Cardiac muscle cell (in vitro differentiated cells and primary cell): ENCODE measurements around the gene MYH9. TPM values are rescaled to one million over a fixed set of nuclear protein-coding genes. Genes with fewer than 3 reads are reported as not detected.
A peak's percentile ranks its signal among the peaks of the same experiment; 100 is the strongest.

ENCODE experiments used
- DNase-seq, 2 donors: peaks; one replicate each; pipeline versions ENCODE4 v3.0.0 to v3.0.0-alpha.2; 2010 to 2017; ENCODE audit warnings: low read depth in 1 of 2, low spot score in 1 of 2
- H3K27ac ChIP-seq: fragments of 200-600 bp; sonication (generic); 2 replicates; pipeline ENCODE4 v1.5.1; 2016
- H3K27me3 ChIP-seq: fragments of 200-600 bp; sonication (generic); 2 replicates; pipeline ENCODE4 v1.6.0; 2016; ENCODE audit warnings: control low read depth
- H3K36me3 ChIP-seq: fragments of 200-600 bp; sonication (generic); 2 replicates; pipeline ENCODE4 v1.5.1; 2016; ENCODE audit warnings: control low read depth
- H3K4me1 ChIP-seq: fragments of 200-600 bp; sonication (generic); 2 replicates; pipeline ENCODE4 v1.8.1; 2017; ENCODE audit warnings: low read depth, mild to moderate bottlenecking, mixed run types
- H3K4me3 ChIP-seq: fragments of 200-600 bp; sonication (generic); 2 replicates; pipeline ENCODE4 v1.5.1; 2016; ENCODE audit warnings: mild to moderate bottlenecking
- H3K9me3 ChIP-seq: fragments of 200-600 bp; sonication (generic); 2 replicates; pipeline ENCODE4 v1.5.1; 2017; ENCODE audit warnings: low read depth, mild to moderate bottlenecking, control low read depth
- polyA plus RNA-seq: library from polyadenylated mRNA; unstranded; fragments of >200 nt; fragmentation: Nextera tagmentation; extraction: Ambion mirVana; gene quantifications from 2 replicates; pipeline ENCODE4 v1.2.1, GENCODE V29; 2016
- total RNA-seq: library from RNA; depleted of rRNA; stranded (reverse); fragments of >200 nt; gene quantifications from 2 replicates; pipeline ENCODE4 v1.2.3, GENCODE V29; 2016
- TF ChIP-seq, protein P1 (sequence below): IDR thresholded peaks from 2 replicates; pipeline ENCODE4 v1.5.1; 2012; ENCODE audit warnings: low read depth, mild to moderate bottlenecking, low read length

The MYH9 gene
- total and polyA plus RNA-seq, 2 experiments from 2014 or later, result 88.7 to 174 TPM

DNA sequence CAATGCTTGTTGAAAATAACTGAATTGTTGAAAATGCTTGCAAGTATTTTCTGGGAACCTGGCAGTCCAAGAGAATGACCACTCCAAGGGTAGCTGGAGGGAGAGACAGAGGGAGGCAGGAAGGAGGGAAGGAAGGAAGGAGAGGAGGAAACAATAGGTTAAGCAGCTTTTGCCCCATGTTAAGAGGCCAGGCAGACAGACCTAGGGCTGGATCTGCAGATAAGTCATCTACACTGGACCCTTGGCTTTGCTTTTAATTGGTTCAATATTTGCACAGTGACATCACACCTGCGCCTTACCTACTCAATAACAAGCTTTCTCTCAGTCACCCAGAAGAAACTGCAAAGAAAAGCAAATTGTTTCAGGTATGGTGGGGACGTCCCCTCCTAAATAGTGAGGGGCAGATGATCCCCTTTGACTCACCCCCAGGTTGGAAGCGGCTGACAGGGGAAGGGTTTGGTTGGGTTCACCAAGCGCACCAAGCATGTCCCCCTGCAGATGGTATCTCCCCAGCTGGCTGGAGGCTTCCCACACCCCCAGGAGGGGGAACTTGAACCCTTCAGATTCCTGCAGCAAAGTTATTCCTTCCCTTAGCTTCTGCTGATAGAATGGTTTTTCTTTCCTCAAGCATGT lies 24.3 kb downstream of the MYH9 start:
- no peaks in the 10 kb centered on the region for H3K9me3 ChIP-seq
- H3K27me3 ChIP-seq, result no peaks in the 10 kb centered on the region
- no peak for DNase-seq
- H3K4me3 ChIP-seq, result no peak overlapping the region
- TF ChIP-seq, protein P1, sequence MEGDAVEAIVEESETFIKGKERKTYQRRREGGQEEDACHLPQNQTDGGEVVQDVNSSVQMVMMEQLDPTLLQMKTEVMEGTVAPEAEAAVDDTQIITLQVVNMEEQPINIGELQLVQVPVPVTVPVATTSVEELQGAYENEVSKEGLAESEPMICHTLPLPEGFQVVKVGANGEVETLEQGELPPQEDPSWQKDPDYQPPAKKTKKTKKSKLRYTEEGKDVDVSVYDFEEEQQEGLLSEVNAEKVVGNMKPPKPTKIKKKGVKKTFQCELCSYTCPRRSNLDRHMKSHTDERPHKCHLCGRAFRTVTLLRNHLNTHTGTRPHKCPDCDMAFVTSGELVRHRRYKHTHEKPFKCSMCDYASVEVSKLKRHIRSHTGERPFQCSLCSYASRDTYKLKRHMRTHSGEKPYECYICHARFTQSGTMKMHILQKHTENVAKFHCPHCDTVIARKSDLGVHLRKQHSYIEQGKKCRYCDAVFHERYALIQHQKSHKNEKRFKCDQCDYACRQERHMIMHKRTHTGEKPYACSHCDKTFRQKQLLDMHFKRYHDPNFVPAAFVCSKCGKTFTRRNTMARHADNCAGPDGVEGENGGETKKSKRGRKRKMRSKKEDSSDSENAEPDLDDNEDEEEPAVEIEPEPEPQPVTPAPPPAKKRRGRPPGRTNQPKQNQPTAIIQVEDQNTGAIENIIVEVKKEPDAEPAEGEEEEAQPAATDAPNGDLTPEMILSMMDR, result no peak
- peaks cover 75% of the 10 kb centered on the region for H3K4me1 ChIP-seq
- H3K27ac ChIP-seq, result peak overlapping the region; percentile 92
- no peaks in the 10 kb centered on the region for H3K36me3 ChIP-seq

GRCh38 chr22:36362932-36363331 lies 24.8 kb downstream of the MYH9 start:
- TF ChIP-seq, protein P1, result no peak
- Histone ChIP-seq H3K36me3 (no peaks in the 10 kb centered on the region), H3K4me1 (peaks cover 70% of the 10 kb centered on the region), H3K4me3 (no peak overlapping the region), H3K27me3 (no peaks in the 10 kb centered on the region), H3K9me3 (no peaks in the 10 kb centered on the region), H3K27ac (peak overlapping the region; percentile 92)
- no peak for DNase-seq

DNA sequence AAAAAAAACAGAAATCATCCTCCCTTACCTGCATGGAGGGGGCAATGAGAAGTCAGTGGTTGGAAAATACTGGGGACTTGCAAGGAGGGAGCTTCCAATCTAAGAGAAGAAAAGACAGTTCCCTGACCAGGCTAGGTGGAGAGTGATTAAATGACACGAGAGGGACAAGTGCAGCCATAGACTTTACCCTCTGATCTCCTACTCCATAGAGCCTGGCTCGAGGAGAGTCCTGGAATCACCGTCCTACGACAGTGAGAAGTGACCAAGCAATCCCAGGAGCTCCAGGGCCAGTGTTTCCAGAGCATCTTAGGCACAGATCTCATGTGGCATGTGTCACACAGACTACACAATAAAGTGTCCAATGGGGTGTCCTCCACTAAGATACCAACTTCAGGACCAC lies 25.7 kb downstream of the MYH9 start:
- Histone ChIP-seq H3K27me3 (no peaks in the 10 kb centered on the region), H3K4me1 (peaks cover 63% of the 10 kb centered on the region), H3K4me3 (no peak overlapping the region), H3K27ac (peak overlapping the region; percentile 92), H3K36me3 (no peaks in the 10 kb centered on the region), H3K9me3 (no peaks in the 10 kb centered on the region)
- no peak for DNase-seq
- TF ChIP-seq, protein P1, result no peak

DNA sequence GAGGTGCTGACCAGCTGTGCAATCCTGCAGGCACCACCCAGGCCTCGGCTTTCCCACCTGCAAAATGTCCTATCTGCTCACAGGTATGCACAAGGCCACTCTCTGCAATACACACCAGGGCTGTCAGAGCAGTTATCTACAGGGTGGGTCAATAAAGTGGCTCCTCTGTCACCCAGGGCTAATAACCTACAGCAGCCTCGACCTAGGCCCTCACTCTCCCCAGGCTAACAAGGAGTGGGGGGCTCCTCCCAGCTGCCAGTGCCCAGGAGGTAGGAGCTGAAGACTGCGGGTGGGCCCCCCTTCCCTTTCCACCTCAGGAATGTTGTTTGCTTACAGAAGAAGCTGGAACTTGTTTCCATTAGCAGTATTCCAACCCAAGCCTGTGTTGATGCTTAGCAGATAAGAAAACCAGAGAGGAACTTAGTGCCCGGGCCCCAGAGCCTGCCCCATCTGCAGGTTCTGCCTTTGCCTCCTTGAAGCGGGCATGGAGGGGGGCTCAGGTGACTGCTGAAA lies 26.8 kb downstream of the MYH9 start:
- H3K27ac ChIP-seq, result peak overlapping the region; percentile 92

GRCh38 chr22:36360011-36360410 lies 27.8 kb downstream of the MYH9 start:
- peak overlapping the region; percentile 92 for H3K27ac ChIP-seq
- no peaks in the 10 kb centered on the region for H3K27me3 ChIP-seq
- no peaks in the 10 kb centered on the region for H3K9me3 ChIP-seq
- no peak overlapping the region for H3K4me3 ChIP-seq
- H3K4me1 ChIP-seq, result peaks cover 48% of the 10 kb centered on the region
- TF ChIP-seq, protein P1, result no peak
- no peak for DNase-seq
- H3K36me3 ChIP-seq, result no peaks in the 10 kb centered on the region

More for the DNA sequence above, 26.8 kb downstream of the MYH9 start:
- H3K36me3 ChIP-seq, result no peaks in the 10 kb centered on the region
- TF ChIP-seq, protein P1, result no peak
- DNase-seq, result peak in 1 of 2 donors; percentile 55
- no peaks in the 10 kb centered on the region for H3K9me3 ChIP-seq
- H3K4me3 ChIP-seq, result no peak overlapping the region
- peaks cover 52% of the 10 kb centered on the region for H3K4me1 ChIP-seq
- no peaks in the 10 kb centered on the region for H3K27me3 ChIP-seq
